Measurements from ENCODE around the gene STEAP1. TPM values are rescaled to one million over a fixed set of nuclear protein-coding genes. Genes with fewer than 3 reads are reported as not detected.

STEAP1 gene
- total RNA-seq, 4 donors from 2014 or later = 2.9 to 14.6 (median 8.8) TPM

DNA sequence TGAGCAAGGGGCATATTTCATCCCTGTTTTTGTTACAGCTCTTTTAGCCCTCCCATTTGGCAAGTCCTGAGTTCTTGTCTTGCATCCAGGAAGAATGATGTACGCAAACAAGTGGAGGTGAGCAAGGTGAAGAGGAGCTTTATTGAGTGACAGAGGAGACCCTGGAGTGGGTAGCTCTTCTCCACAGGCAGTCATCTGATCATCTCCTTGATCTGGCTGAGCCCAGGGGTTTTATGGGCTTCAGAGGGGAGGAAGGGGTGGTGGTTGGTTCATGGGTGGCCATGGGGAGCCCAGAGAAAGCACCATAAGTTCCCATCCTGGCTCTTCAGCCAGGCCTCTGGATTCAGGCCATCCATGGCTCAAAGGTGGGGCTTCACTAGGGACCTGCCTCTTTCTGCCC, 21.9 kb downstream of the STEAP1 start:
- peaks cover 0 to 6% (median 0%) of the 10 kb centered on the region in 4 donors for H3K4me1 ChIP-seq
- H3K4me3 ChIP-seq = no peak overlapping the region
- no peaks in the 10 kb centered on the region for H3K27me3 ChIP-seq
- no peak overlapping the region for H3K27ac ChIP-seq (replicated peaks in 1 of 4)
- H3K36me3 ChIP-seq = no peaks in the 10 kb centered on the region
- intact Hi-C loops (cut with DNase I) = no loop called here
- no peak for TF ChIP-seq POLR2A (IDR thresholded peaks at IDR 0.05; ENCODE audit: low read depth)
- no peak for TF ChIP-seq POLR2AphosphoS5 (IDR thresholded peaks at IDR 0.05)
- no peak for TF ChIP-seq CTCF (IDR thresholded peaks at IDR 0.05)
- no peak for DNase-seq (ENCODE audit: extremely low spot score)
- H3K9me3 ChIP-seq = no peaks in the 10 kb centered on the region
- 100% methylated on average over 1 of the region's 1 CpG for WGBS

- H3K27me3 ChIP-seq = no peaks in the 10 kb centered on the region
- WGBS = 93% methylated on average over 2 of the region's 2 CpGs
- no peak overlapping the region for H3K4me3 ChIP-seq
- peaks cover 0 to 6% (median 0%) of the 10 kb centered on the region in 4 donors for H3K4me1 ChIP-seq
- intact Hi-C loops (cut with DNase I) = no loop called here
- TF ChIP-seq POLR2A (IDR thresholded peaks at IDR 0.05; ENCODE audit: low read depth) (no peak), POLR2AphosphoS5 (IDR thresholded peaks at IDR 0.05) (no peak), CTCF (IDR thresholded peaks at IDR 0.05) (no peak), EP300 (IDR thresholded peaks at IDR 0.05) (no peak)
- no peaks in the 10 kb centered on the region for H3K36me3 ChIP-seq
- no peak overlapping the region for H3K27ac ChIP-seq (replicated peaks in 1 of 4)
- DNase-seq (ENCODE audit: extremely low spot score) = no peak
- no peaks in the 10 kb centered on the region for H3K9me3 ChIP-seq
Observed at GRCh38 chr7:90178166-90178565, 23.9 kb downstream of the STEAP1 start.

DNA sequence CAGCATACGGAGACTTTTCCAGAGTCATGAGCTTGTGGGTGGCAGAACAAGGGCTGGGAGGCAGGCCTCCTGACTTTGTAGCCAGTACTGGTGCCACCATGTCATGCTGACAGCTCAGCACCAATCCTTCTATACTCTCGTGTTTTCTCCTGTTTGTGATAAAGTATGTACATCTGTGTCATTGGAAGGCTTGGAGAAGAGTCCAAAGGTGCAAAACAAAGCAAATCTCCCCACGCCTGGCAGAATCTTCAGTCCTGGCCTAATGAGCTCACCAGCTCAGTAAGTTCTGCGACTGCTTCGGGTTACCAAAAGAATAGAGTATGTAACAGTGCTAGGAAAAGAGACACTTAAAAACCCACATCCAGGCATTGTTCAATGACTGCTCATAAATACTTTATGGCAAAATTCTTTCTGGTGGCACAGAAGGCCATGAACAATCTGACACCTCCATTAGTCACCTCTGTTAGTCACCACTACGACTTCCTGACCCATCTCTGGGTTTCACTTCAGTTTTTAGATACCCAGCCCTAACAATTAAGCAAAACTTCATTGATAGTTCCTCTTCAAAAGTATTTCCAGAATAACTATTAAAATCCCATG, 24.5 kb downstream of the STEAP1 start:
- Histone ChIP-seq H3K36me3 (no peaks in the 10 kb centered on the region), H3K27ac (replicated peaks in 1 of 4) (no peak overlapping the region), H3K27me3 (no peaks in the 10 kb centered on the region), H3K9me3 (no peaks in the 10 kb centered on the region), H3K4me1 (peaks cover 0 to 6% (median 0%) of the 10 kb centered on the region in 4 donors), H3K4me3 (no peak overlapping the region)
- intact Hi-C loops (cut with DNase I) = no loop called here
- DNase-seq (ENCODE audit: extremely low spot score) = no peak
- WGBS = 80% methylated on average over 6 of the region's 6 CpGs
- no peak for TF ChIP-seq EP300 (IDR thresholded peaks at IDR 0.05)
- no peak for TF ChIP-seq POLR2AphosphoS5 (IDR thresholded peaks at IDR 0.05)
- no peak for TF ChIP-seq CTCF (IDR thresholded peaks at IDR 0.05)

DNA sequence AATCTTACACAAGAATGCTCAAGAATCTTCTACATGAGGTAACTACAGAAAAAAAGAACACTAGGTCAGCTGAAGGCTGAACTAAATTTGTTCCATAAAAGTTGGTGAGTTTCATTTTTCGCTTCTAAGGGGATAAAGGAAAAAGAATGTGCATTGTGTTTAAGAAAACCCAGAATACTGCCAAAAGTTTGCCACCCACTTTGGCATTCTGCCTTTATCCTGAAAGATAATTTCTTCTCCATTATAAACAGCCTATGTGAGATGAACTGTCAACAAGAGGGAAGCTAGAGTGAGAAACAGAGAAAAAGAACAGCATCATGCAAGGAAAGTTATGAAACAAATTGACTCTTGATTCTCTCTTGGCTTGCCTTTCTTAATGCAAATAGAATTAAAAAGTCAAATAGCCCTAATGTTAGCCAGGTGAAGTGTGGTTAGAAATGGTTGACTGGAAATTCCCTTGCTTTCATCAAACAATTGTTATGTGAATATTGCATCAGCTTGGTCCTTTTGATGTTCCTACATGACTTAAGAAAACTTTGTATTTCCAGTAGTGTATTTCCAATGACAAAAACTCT, 25.8 kb downstream of the STEAP1 start:
- peaks cover 0 to 6% (median 0%) of the 10 kb centered on the region in 4 donors for H3K4me1 ChIP-seq
- TF ChIP-seq EP300 (IDR thresholded peaks at IDR 0.05) = no peak
- TF ChIP-seq CTCF (IDR thresholded peaks at IDR 0.05) = no peak
- TF ChIP-seq POLR2AphosphoS5 (IDR thresholded peaks at IDR 0.05) = no peak
- no peak for TF ChIP-seq POLR2A (IDR thresholded peaks at IDR 0.05; ENCODE audit: low read depth)
- intact Hi-C loops (cut with DNase I) = no loop called here
- H3K4me3 ChIP-seq = no peak overlapping the region
- H3K27ac ChIP-seq (replicated peaks in 1 of 4) = no peak overlapping the region
- no peak for DNase-seq (ENCODE audit: extremely low spot score)
- H3K27me3 ChIP-seq = no peaks in the 10 kb centered on the region
- no peaks in the 10 kb centered on the region for H3K9me3 ChIP-seq
- no peaks in the 10 kb centered on the region for H3K36me3 ChIP-seq
- WGBS = 55% methylated on average over 1 of the region's 1 CpG

DNA sequence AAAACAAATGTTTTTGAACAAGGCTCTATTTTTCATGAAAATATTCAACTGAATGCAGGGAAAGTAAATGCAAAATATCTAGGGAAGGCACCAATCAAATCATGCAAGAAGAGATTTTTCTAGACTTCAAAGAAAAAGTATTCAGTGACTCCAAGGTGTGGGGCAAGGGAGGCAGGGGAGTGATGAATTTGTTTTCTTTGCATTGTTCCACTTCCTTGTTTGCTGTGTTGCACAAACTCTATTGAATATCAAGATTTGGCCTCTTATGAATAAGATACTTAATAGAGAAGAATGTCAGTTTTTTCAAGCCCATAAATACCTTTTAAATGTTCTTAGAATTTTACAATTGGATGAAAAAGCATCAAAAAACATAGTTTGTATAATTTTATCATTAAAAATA, 26.4 kb downstream of the STEAP1 start:
- TF ChIP-seq EP300 (IDR thresholded peaks at IDR 0.05) (no peak), CTCF (IDR thresholded peaks at IDR 0.05) (no peak)
- H3K9me3 ChIP-seq = no peaks in the 10 kb centered on the region
- intact Hi-C loops (cut with DNase I) = no loop called here
- no peaks in the 10 kb centered on the region for H3K27me3 ChIP-seq
- no peaks in the 10 kb centered on the region for H3K36me3 ChIP-seq
- no peak overlapping the region for H3K27ac ChIP-seq (replicated peaks in 1 of 4)
- DNase-seq (ENCODE audit: extremely low spot score) = no peak
- peaks cover 0 to 6% (median 0%) of the 10 kb centered on the region in 4 donors for H3K4me1 ChIP-seq
- H3K4me3 ChIP-seq = no peak overlapping the region
